Neuronal stem cell (in vitro differentiated cells): Measurements from ENCODE around the gene SH3PXD2B.

ENCODE experiments used
- DNase-seq: peaks from one replicate; pipeline ENCODE4 v3.0.0-alpha.2; 2013; ENCODE audit warnings: low spot score
- H2AFZ ChIP-seq: one replicate; pipeline ENCODE4 v1.6.1; 2013; ENCODE audit warnings: mild to moderate bottlenecking, low read length, inconsistent platforms
- H2AK5ac ChIP-seq: 2 replicates; pipeline ENCODE4 v1.6.1; 2013; ENCODE audit warnings: low read depth, mild to moderate bottlenecking, inconsistent platforms, low read length, moderate library complexity, mixed read lengths
- H2BK120ac ChIP-seq: 2 replicates; pipeline ENCODE4 v1.6.1; 2013; ENCODE audit warnings: low read depth, mild to moderate bottlenecking, inconsistent platforms, low read length, moderate library complexity, mixed read lengths
- H2BK12ac ChIP-seq: one replicate; pipeline ENCODE4 v1.6.1; 2013; ENCODE audit warnings: low read length, inconsistent platforms
- H2BK15ac ChIP-seq: 2 replicates; pipeline ENCODE4 v1.6.1; 2013; ENCODE audit warnings: mild to moderate bottlenecking, low read length, inconsistent platforms, mixed read lengths
- H2BK5ac ChIP-seq: one replicate; pipeline ENCODE4 v1.6.1; 2013; ENCODE audit warnings: inconsistent platforms, mild to moderate bottlenecking, low read length, moderate library complexity
- H3K14ac ChIP-seq: one replicate; pipeline ENCODE4 v1.6.1; 2013; ENCODE audit warnings: low read length, inconsistent platforms
- H3K18ac ChIP-seq: 2 replicates; pipeline ENCODE4 v1.6.1; 2013; ENCODE audit warnings: low read length, inconsistent platforms
- H3K23ac ChIP-seq: 2 replicates; pipeline ENCODE4 v1.6.1; 2013; ENCODE audit warnings: low read depth, mild to moderate bottlenecking, mixed read lengths, low read length, inconsistent platforms; ENCODE audit not compliant: poor library complexity
- H3K27ac ChIP-seq: replicated peaks from 3 replicates; pipeline ENCODE4 v1.5.1; 2013; ENCODE audit warnings: low read length, inconsistent platforms
- H3K27me3 ChIP-seq, 3 experiments: 2 replicates each; pipeline ENCODE4 v1.6.1; 2013; ENCODE audit warnings: low read length in 3 of 3, mild to moderate bottlenecking in 2 of 3, inconsistent platforms in 1 of 3, low read depth in 1 of 3, mixed read lengths in 1 of 3, moderate library complexity in 1 of 3; ENCODE audit not compliant: control insufficient read depth in 3 of 3, insufficient read depth in 3 of 3
- H3K36me3 ChIP-seq, 2 donors: replicated peaks in 1 of 2; 2 replicates each; pipeline ENCODE4 v1.6.1; 2013; ENCODE audit warnings: low read length in 2 of 2; ENCODE audit not compliant: control insufficient read depth in 2 of 2, insufficient read depth in 2 of 2
- H3K4ac ChIP-seq: 2 replicates; pipeline ENCODE4 v1.6.1; 2013; ENCODE audit warnings: inconsistent platforms, mild to moderate bottlenecking, low read length, moderate library complexity
- H3K4me1 ChIP-seq, 2 donors: 1 replicate in 1 of 2; 2 replicates in 1 of 2; pipeline ENCODE4 v1.6.1; 2013; ENCODE audit warnings: low read length in 2 of 2, low read depth in 1 of 2; ENCODE audit not compliant: control insufficient read depth in 2 of 2, insufficient read depth in 1 of 2
- H3K4me2 ChIP-seq: one replicate; pipeline ENCODE4 v1.6.1; 2013; ENCODE audit warnings: mild to moderate bottlenecking, low read length, inconsistent platforms; ENCODE audit not compliant: insufficient read depth, poor library complexity, severe bottlenecking
- H3K4me3 ChIP-seq, 2 donors: 2 replicates each; pipeline ENCODE4 v1.5.1; 2013; ENCODE audit warnings: low read length in 2 of 2, mild to moderate bottlenecking in 2 of 2, inconsistent platforms in 1 of 2, moderate library complexity in 1 of 2
- H3K79me1 ChIP-seq: one replicate; pipeline ENCODE4 v1.6.1; 2013; ENCODE audit warnings: low read depth, mild to moderate bottlenecking, inconsistent platforms, low read length, moderate library complexity
- H3K9ac ChIP-seq: one replicate; pipeline ENCODE4 v1.6.1; 2013; ENCODE audit warnings: mild to moderate bottlenecking, low read depth, low read length, inconsistent platforms; ENCODE audit not compliant: poor library complexity
- H3K9me3 ChIP-seq, 2 donors: replicated peaks in 1 of 2; 2 replicates each; pipeline versions ENCODE3 to v1.6.1; 2013; ENCODE audit warnings: low read length in 2 of 2, mild to moderate bottlenecking in 2 of 2, inconsistent platforms in 1 of 2, low read depth in 1 of 2, mixed read lengths in 1 of 2, moderate library complexity in 1 of 2; ENCODE audit not compliant: control insufficient read depth in 2 of 2, insufficient read depth in 1 of 2
- H4K8ac ChIP-seq: one replicate; pipeline ENCODE4 v1.6.1; 2013; ENCODE audit warnings: low read depth, mild to moderate bottlenecking, inconsistent platforms, low read length, moderate library complexity
- H4K91ac ChIP-seq: one replicate; pipeline ENCODE4 v1.6.1; 2013; ENCODE audit warnings: low read length, low read depth, mild to moderate bottlenecking, inconsistent platforms; ENCODE audit not compliant: poor library complexity
- WGBS, 2 donors: extraction: QIAGEN DNeasy Blood & Tissue Kit; methylation state at CpG; one replicate each; pipeline ENCODE4 v1.1.7; 2013; ENCODE audit warnings: missing lambda C conversion rate in 2 of 2, mixed read lengths in 1 of 2; ENCODE audit not compliant: insufficient read length in 2 of 2, insufficient replicate concordance in 1 of 2; ENCODE audit errors: extremely low coverage in 2 of 2; 5-methylcytosine and 5-hydroxymethylcytosine counted together

SH3PXD2B gene

DNA sequence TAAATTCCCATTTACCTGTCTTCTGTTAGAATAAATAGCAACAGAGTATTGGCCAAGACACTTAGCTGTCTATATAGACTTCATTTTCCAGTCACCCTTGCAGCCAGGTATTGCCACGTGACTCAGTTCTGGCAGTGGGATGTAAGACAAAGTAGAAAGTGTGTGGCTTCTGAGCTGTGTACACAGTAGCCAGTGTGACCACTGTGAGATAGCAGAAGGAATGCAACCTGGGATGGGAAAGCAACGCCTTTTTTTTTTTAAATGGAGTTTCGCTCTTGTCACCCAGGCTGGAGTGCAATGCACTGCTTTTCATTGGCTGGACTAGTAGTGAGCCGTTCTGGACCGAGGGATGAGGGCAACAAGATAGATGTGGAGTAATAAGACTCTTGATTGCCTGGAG lies 106.2 kb downstream of the SH3PXD2B start:
- Histone ChIP-seq H3K4ac (no peak overlapping the region), H3K23ac (no peak overlapping the region), H3K4me2 (no peak overlapping the region), H3K27ac (no peak overlapping the region), H2AK5ac (no peak overlapping the region), H3K79me1 (no peaks in the 10 kb centered on the region), H3K4me1 (no peaks in the 10 kb centered on the region), H2BK120ac (no peak overlapping the region), H3K14ac (no peak overlapping the region), H3K9me3 (no peaks in the 10 kb centered on the region), H2BK15ac (no peak overlapping the region), H2BK5ac (no peak overlapping the region), H3K36me3 (peaks cover 50 to 98% of the 10 kb centered on the region in 2 donors), H3K27me3 (no peaks in the 10 kb centered on the region), H3K4me3 (no peak overlapping the region), H2AFZ (no peak overlapping the region), H3K9ac (no peak overlapping the region), H4K8ac (no peak overlapping the region), H4K91ac (no peak overlapping the region), H3K18ac (no peak overlapping the region), H2BK12ac (no peak overlapping the region)
- no CpG with 5 or more reads among the region's 5 CpGs for WGBS, 2 donors
- DNase-seq = no peak

- DNase-seq = no peak
- no peaks in the 10 kb centered on the region for H3K27me3 ChIP-seq
- no peak overlapping the region for H2BK15ac ChIP-seq
- H3K4ac ChIP-seq = no peak overlapping the region
- H3K4me2 ChIP-seq = no peak overlapping the region
- no CpG with 5 or more reads among the region's 8 CpGs for WGBS, 2 donors
- H3K79me1 ChIP-seq = no peaks in the 10 kb centered on the region
- no peak overlapping the region for H2BK12ac ChIP-seq
- H3K14ac ChIP-seq = no peak overlapping the region
- no peak overlapping the region for H3K27ac ChIP-seq
- no peaks in the 10 kb centered on the region for H3K9me3 ChIP-seq
- no peak overlapping the region for H4K91ac ChIP-seq
- no peak overlapping the region for H3K18ac ChIP-seq
- no peaks in the 10 kb centered on the region for H3K4me1 ChIP-seq
- H3K9ac ChIP-seq = no peak overlapping the region
- H2AK5ac ChIP-seq = no peak overlapping the region
- H3K23ac ChIP-seq = no peak overlapping the region
- no peak overlapping the region for H3K4me3 ChIP-seq
- no peak overlapping the region for H2BK5ac ChIP-seq
- H4K8ac ChIP-seq = no peak overlapping the region
- H3K36me3 ChIP-seq = peaks cover 49 to 98% of the 10 kb centered on the region in 2 donors
- H2BK120ac ChIP-seq = no peak overlapping the region
- no peak overlapping the region for H2AFZ ChIP-seq
Measured at GRCh38 chr5:172347496-172348052, 106.8 kb downstream of the SH3PXD2B start.

DNA sequence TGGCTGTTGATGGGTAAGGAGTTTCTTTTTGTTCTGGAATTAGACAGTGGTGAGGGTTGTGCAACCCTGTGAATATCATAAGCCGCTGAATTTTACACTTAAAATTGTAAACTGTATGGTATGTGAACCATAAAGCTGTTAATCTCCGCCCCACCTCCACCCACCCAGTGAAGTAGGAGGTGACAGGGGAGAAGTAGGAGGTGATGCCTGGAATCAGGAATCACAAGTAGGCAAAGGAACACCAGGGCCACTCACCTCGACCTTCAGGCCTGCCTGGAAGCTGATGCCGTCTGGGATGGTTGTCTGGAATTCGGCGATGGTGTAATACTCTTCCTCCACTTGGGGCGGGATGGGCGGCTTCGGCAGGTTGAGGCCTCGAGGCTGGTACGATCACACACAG lies 108.4 kb downstream of the SH3PXD2B start:
- Histone ChIP-seq H2AFZ (no peak overlapping the region), H3K23ac (no peak overlapping the region), H3K4me2 (no peak overlapping the region), H2BK120ac (no peak overlapping the region), H3K9ac (no peak overlapping the region), H3K79me1 (no peaks in the 10 kb centered on the region), H2BK12ac (no peak overlapping the region), H2BK15ac (no peak overlapping the region), H3K36me3 (peaks cover 52 to 96% of the 10 kb centered on the region in 2 donors), H3K14ac (no peak overlapping the region), H3K27me3 (no peaks in the 10 kb centered on the region), H3K4ac (no peak overlapping the region), H3K4me1 (no peaks in the 10 kb centered on the region), H2BK5ac (no peak overlapping the region), H3K4me3 (no peak overlapping the region), H2AK5ac (no peak overlapping the region), H3K9me3 (no peaks in the 10 kb centered on the region), H4K8ac (no peak overlapping the region), H4K91ac (no peak overlapping the region), H3K27ac (no peak overlapping the region), H3K18ac (no peak overlapping the region)
- no CpG with 5 or more reads among the region's 11 CpGs for WGBS, 2 donors
- DNase-seq = no peak

DNA sequence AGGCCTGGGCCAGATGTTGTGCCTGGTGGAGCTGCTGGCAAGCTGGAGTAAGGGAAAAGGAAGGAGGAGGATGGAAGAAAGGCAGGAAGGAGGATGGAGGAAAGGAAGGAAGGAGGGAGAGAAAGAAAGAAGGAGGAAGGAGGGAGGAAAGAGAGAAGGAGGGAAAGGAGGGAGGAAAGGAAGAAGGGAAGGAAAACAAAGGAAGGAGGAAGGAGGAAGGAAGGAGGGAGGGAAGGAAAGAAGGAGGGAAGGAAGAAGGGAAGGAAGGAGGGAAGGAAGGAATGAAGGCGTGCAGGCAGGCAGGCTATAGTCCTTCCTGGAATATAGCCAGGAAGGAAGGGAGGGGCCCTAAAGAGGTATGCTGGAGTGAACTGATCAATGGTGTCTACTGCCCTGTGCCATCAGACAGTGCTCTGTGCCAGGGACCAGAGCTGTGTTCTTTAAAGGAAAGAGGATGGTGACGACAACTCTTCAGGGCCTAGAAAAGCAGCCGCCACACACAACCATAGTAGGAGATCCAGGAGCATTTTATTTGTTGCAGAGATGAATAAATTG lies 109.4 kb downstream of the SH3PXD2B start:
- Histone ChIP-seq H2BK15ac (no peak overlapping the region), H2AFZ (no peak overlapping the region), H4K91ac (no peak overlapping the region), H3K9me3 (no peaks in the 10 kb centered on the region), H2BK120ac (no peak overlapping the region), H3K4me2 (no peak overlapping the region), H4K8ac (no peak overlapping the region), H3K14ac (no peak overlapping the region), H3K4me1 (no peaks in the 10 kb centered on the region), H2BK5ac (no peak overlapping the region), H3K27me3 (no peaks in the 10 kb centered on the region), H3K9ac (no peak overlapping the region), H2AK5ac (no peak overlapping the region), H3K4ac (no peak overlapping the region), H3K27ac (no peak overlapping the region), H3K18ac (no peak overlapping the region), H3K79me1 (no peaks in the 10 kb centered on the region), H3K23ac (no peak overlapping the region), H2BK12ac (no peak overlapping the region), H3K36me3 (peaks cover 47 to 95% of the 10 kb centered on the region in 2 donors), H3K4me3 (no peak overlapping the region)
- WGBS, 2 donors = no CpG with 5 or more reads among the region's 3 CpGs
- DNase-seq = no peak
